HFF-Myc (cell line): ENCODE results near the gene HMCES.

Experiments
- DNase-seq: peaks from one replicate; pipeline ENCODE4 v3.0.0-alpha.2; 2011; ENCODE audit warnings: low read depth; ENCODE audit errors: extremely low read depth
- H3K4me3 ChIP-seq: replicated peaks from 2 replicates; pipeline ENCODE4 v1.5.1; 2011; ENCODE audit warnings: low read depth, mild to moderate bottlenecking, control low read depth, low read length
- CTCF ChIP-seq: IDR thresholded peaks from 2 replicates; pipeline ENCODE4 v1.5.1; 2012; ENCODE audit warnings: mild to moderate bottlenecking, low read depth, low read length, control low read depth; ENCODE audit errors: missing control alignments

Gene HMCES

GRCh38 chr3:129268396-129268795, 10.3 kb upstream of the HMCES start:
- no peak for DNase-seq
- TF ChIP-seq CTCF = no peak
- H3K4me3 ChIP-seq = no peak overlapping the region

GRCh38 chr3:129271674-129272073, 7.0 kb upstream of the HMCES start:
- no peak for TF ChIP-seq CTCF
- no peak overlapping the region for H3K4me3 ChIP-seq

GRCh38 chr3:129276385-129276784, 2.3 kb upstream of the HMCES start:
- TF ChIP-seq CTCF = no peak

More at GRCh38 chr3:129271674-129272073, 7.0 kb upstream of the HMCES start:
- no peak for DNase-seq

GRCh38 chr3:129277829-129278271, 820 bp upstream of the HMCES start:
- no peak for TF ChIP-seq CTCF
- DNase-seq = no peak
- peak overlapping the region; percentile 92 for H3K4me3 ChIP-seq

More at GRCh38 chr3:129276385-129276784, 2.3 kb upstream of the HMCES start:
- H3K4me3 ChIP-seq = no peak overlapping the region
- no peak for DNase-seq

GRCh38 chr3:129278966-129279906, 566 bp downstream of the HMCES start:
- no peak for TF ChIP-seq CTCF
- DNase-seq = peak; percentile 25
- H3K4me3 ChIP-seq = peak overlapping the region; percentile 92

- no peak for TF ChIP-seq CTCF
- peak overlapping the region; percentile 92 for H3K4me3 ChIP-seq
- no peak for DNase-seq
These were observed 1.5 kb downstream of the HMCES start for GRCh38 chr3:129280183-129280582.
